Anterior cingulate cortex (tissue), 58 donors: ENCODE data around the gene CPT1B.

Source experiments
- DNase-seq, 58 donors: peaks; one replicate each; lab custom pipeline; 2025; lab: John Stamatoyannopoulos, UW

CPT1B gene

GRCh38 chr22:50595189-50595588, 17.0 kb upstream of the CPT1B start:
- no peak for DNase-seq

- no peak for DNase-seq
Measured at GRCh38 chr22:50587407-50587806, 9.2 kb upstream of the CPT1B start.

GRCh38 chr22:50586416-50586815, 8.2 kb upstream of the CPT1B start:
- no peak for DNase-seq

GRCh38 chr22:50585781-50586180, 7.6 kb upstream of the CPT1B start:
- DNase-seq: no peak

GRCh38 chr22:50585238-50585637, 7.0 kb upstream of the CPT1B start:
- no peak for DNase-seq

- no peak for DNase-seq
Measured at GRCh38 chr22:50584106-50585096, 6.2 kb upstream of the CPT1B start.

GRCh38 chr22:50583294-50583861, 5.2 kb upstream of the CPT1B start:
- DNase-seq: no peak

- DNase-seq: peak; percentile 85 to 99 (median 98)
Measured at GRCh38 chr22:50582493-50583293, 4.5 kb upstream of the CPT1B start, which contains the start of gene CHKB. CHKB (minus strand) TSS chr22:50582849; CDS start chr22:50582781, 68 bp downstream.

- DNase-seq: peak in 4 of 58 donors; percentile 51 to 64 (median 55)
Measured at GRCh38 chr22:50581950-50582492, 3.8 kb upstream of the CPT1B start.

- no peak for DNase-seq
Measured at GRCh38 chr22:50581031-50581949, 3.1 kb upstream of the CPT1B start.

GRCh38 chr22:50579752-50580151, 1.5 kb upstream of the CPT1B start:
- no peak for DNase-seq

- DNase-seq: no peak
Measured at GRCh38 chr22:50578776-50579310, 616 bp upstream of the CPT1B start.

GRCh38 chr22:50577697-50577986, 585 bp downstream of the CPT1B start:
- DNase-seq: no peak

- DNase-seq: no peak
Measured at GRCh38 chr22:50576806-50577696, 1.2 kb downstream of the CPT1B start.

GRCh38 chr22:50576070-50576469, 2.2 kb downstream of the CPT1B start:
- DNase-seq: no peak

- no peak for DNase-seq
Measured at GRCh38 chr22:50575426-50575941, 2.7 kb downstream of the CPT1B start.

GRCh38 chr22:50574383-50574755, 3.9 kb downstream of the CPT1B start:
- no peak for DNase-seq
